ENCODE results near the gene SGSM1.

DNA sequence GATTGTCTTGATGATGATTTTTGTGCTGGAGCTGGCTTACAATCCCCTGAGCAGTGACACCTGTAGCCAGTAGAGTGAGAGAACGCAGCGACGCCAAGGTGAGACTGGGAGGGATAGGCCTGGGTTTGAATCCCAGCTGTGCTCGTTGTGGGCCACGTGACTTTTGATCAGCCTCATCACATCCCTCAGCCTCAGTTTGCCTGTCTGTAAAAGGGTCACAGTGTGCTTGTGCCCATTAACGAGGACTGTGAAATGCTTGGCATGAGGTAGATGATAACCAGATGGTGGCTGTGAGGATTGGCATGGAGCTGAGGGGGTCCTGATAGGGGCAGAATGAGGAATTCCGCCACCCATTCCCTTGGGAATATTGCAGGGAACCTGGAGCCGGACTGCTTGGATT is 156.1 kb downstream of the SGSM1 start:
- no peak for TF ChIP-seq MZF1 (tag by site-specific recombination; IDR thresholded peaks at IDR 0.05; ENCODE audit: borderline replicate concordance)
- TF ChIP-seq ZNF623 (tag by site-specific recombination; IDR thresholded peaks at IDR 0.05), result no peak
- TF ChIP-seq, protein P1, sequence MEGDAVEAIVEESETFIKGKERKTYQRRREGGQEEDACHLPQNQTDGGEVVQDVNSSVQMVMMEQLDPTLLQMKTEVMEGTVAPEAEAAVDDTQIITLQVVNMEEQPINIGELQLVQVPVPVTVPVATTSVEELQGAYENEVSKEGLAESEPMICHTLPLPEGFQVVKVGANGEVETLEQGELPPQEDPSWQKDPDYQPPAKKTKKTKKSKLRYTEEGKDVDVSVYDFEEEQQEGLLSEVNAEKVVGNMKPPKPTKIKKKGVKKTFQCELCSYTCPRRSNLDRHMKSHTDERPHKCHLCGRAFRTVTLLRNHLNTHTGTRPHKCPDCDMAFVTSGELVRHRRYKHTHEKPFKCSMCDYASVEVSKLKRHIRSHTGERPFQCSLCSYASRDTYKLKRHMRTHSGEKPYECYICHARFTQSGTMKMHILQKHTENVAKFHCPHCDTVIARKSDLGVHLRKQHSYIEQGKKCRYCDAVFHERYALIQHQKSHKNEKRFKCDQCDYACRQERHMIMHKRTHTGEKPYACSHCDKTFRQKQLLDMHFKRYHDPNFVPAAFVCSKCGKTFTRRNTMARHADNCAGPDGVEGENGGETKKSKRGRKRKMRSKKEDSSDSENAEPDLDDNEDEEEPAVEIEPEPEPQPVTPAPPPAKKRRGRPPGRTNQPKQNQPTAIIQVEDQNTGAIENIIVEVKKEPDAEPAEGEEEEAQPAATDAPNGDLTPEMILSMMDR (tag by site-specific recombination; IDR thresholded peaks at IDR 0.05), result no peak
